Amygdala (tissue), 56 donors: ENCODE measurements around the gene ANKRD13A.
"Not testable (repeated sequence)": the region's sequence is repeated elsewhere in the genome, so short reads cannot be mapped to it uniquely, and the experiment has no call there.

Experiments used
- DNase-seq, 56 donors: peaks; one replicate each; lab custom pipeline; 2025; lab: John Stamatoyannopoulos, UW

ANKRD13A gene

DNA sequence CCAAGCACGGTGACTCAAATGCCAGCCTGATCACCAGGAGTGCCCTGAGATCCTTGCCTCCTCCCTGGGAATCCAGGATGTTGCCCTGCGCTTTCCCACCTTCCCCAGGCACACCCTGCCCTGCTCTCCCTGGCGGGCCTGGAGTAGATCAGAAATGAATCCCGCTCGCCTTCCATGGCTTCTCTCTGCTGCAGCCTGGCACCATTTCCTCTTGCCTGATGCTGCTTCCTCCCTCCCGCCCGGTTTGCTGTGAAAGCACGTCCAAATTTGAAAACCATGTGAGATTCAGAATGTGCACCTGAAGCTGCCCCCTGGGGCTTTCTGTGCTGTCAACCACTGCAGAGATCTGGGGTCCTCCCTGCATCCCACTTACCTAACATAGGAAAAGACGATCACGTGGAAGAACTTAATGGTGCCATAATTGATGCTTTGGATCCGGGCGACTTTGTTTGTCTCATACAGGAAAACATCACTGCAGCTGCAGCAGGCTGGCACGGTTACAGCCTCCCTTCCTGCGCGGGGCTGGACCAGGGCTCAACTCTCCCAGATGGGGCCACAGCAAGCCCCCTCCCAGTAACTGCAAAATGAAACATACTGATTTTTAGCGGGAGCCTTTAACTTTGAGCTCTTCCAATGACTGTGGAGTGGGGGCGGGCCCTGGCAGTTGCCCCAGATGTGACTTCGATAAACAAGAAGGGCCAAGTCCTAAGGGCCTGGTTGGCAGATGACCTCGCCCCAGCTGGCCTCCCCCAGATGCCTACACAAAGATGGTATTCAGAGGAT is 74.0 kb downstream of the ANKRD13A start:
- DNase-seq = peak in 55 of 56 donors; percentile 41 to 98 (median 89)

- DNase-seq = peak in 16 of 56 donors; percentile 2 to 60 (median 27)
Observed at GRCh38 chr12:110074089-110074488, 74.9 kb downstream of the ANKRD13A start.

DNA sequence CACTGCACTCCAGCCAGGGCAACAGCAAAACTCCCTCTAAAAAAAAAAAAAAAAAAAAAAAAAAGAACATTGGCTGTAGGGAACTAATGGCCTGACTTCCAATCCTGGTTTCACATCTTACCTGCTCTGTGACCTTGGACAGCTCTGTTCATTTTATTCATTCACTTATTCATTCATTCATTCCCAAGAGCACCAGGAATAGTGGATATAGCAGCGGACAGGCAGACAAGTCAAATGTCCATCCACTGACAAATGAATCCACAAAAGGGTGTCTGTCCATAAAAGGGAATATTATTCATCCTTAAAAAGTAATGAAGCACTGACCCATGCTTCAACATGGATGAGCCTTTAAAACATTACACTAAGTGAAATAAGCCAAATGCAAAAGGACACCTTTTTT is 76.7 kb downstream of the ANKRD13A start:
- DNase-seq = no peak

DNA sequence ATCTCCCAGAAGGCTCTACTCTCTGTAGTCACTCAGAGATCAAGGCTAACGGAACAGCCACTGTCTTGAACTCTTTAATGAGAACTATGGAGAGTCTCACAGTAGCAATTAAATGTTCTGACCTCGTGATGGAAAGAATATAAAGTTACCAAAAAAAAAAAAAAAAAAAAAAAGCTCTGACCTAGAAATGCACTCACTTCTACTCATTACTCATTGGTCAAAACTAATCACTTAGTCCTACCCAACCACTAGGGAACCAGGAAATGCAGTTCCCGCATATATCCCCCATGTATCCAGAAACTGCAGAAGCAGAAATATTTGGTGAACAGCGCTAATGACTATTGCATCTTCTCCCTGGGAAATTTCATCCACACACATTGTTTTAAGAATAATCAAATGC is 78.6 kb downstream of the ANKRD13A start:
- DNase-seq = no peak

DNA sequence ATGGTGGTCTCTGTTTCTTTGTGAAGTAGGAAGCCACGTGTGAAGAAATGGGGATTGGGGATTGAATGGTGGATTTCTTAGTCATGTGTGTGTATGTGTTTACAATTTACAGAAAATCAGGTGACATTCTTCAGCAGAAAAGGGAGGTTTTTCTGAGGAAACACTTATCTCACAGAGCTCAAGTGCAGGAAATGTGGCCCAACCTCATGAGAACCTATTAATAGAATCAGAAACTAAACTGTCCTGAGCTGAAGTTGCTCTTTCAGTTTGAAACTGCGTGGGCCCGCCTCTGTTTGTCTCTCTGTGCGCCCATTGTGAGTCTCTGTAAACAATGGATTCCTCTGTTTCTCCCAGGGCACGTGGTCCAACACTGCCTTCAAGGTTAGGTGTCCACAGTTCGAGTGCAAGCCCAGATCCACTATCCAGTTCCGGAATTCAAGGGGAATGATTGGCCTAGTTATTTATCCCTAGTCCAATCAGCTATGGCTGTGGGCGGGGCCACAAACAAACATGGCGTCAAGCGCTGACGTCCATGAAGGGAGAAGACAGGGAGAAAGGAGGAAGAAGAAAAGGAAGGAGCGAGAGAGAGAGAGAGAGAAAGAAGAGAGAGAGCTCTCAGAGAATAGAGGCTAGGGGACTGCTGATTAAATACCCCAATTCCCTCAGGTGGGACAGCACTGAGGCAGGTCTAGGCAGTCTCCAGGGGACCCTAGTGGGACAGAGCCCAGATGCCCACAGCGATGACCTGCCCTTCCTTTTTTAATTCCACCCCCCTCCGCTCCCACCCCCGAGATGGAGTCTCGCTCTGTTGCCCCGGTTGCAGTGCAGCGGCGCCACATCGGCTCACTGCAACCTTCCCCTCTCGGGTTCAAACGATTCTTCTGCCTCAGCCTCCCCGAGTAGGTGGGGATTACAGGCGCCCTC is 80.5 kb downstream of the ANKRD13A start:
- DNase-seq = peak in 55 of 56 donors; percentile 11 to 95 (median 79)

GRCh38 chr12:110080410-110080809 is 81.2 kb downstream of the ANKRD13A start:
- no peak for DNase-seq

DNA sequence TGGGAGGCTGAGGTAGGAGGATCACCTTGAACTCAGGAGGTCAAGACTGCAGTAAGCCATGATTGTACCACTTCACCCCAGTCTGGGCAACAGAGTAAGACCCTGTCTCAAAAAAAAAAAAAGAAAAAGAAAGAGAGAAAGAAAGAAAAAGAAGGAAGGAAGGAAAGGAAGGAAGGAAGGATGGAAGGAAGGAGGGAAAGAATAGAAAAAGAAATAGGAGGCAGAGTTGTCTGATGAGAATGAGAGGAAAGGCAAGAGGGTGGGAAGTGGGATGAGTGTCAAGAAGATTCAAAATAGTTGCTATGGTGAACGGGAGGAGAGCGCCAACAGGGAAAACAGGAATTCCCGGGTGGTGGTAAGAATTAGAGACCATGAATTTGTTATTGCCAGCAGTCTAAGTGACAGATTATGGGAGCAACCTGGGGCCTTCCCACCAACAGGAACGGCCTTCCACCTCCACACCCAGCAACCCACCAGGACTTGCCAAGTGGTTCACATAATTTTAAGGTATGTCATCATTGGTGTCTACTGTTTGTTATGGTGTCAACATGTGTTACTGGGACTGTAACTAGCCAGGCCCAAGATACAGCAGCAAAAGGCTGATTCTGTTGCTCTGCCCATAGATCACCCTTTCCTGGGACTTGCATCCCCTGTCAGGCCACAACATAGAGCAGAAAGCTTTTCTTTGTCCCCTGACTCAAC is 85.2 kb downstream of the ANKRD13A start:
- no peak for DNase-seq

- not testable (repeated sequence) for DNase-seq
Observed at GRCh38 chr12:110088216-110088615, 89.0 kb downstream of the ANKRD13A start.

- DNase-seq = no peak
Observed at GRCh38 chr12:110088936-110089335, 89.7 kb downstream of the ANKRD13A start.
